ENCODE results near the gene OSBPL3.

DNA sequence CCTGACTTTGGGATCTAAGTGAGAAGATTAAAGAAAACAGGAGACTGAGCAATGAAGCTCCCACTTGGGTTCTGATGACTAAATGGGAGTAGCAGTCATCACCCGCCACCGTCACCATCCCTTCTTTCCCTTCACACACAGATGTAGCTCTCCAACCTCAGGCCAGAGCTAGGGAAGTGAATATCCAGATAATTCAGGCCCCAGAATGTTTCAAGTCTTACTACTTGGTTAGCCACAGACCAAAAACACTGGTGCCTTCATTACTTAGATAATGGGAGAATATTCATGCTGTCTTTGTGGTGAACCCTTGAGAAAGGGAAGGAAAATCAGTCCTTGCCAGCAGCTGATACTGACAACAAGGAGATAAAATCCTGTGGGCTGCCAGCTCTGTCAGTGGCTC is 100.7 kb downstream of the OSBPL3 start:
- TF ChIP-seq, protein P1, sequence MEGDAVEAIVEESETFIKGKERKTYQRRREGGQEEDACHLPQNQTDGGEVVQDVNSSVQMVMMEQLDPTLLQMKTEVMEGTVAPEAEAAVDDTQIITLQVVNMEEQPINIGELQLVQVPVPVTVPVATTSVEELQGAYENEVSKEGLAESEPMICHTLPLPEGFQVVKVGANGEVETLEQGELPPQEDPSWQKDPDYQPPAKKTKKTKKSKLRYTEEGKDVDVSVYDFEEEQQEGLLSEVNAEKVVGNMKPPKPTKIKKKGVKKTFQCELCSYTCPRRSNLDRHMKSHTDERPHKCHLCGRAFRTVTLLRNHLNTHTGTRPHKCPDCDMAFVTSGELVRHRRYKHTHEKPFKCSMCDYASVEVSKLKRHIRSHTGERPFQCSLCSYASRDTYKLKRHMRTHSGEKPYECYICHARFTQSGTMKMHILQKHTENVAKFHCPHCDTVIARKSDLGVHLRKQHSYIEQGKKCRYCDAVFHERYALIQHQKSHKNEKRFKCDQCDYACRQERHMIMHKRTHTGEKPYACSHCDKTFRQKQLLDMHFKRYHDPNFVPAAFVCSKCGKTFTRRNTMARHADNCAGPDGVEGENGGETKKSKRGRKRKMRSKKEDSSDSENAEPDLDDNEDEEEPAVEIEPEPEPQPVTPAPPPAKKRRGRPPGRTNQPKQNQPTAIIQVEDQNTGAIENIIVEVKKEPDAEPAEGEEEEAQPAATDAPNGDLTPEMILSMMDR (IDR thresholded peaks at IDR 0.05): no peak
- TF ChIP-seq POLR2AphosphoS5 (IDR thresholded peaks at IDR 0.05): no peak
- TF ChIP-seq POLR2A (IDR thresholded peaks at IDR 0.05): no peak
